ENCODE data around the gene ADARB2. TPM values are rescaled to one million over a fixed set of nuclear protein-coding genes. Genes with fewer than 3 reads are reported as not detected.

ADARB2 gene
- total RNA-seq, 1 donor from 2014 or later, result 0.08 TPM

GRCh38 chr10:1611936-1612550 lies 125.3 kb downstream of the ADARB2 start:
- TF ChIP-seq CTCF (IDR thresholded peaks at IDR 0.05; ENCODE audit: insufficient read depth, low read length, poor library complexity, severe bottlenecking), result no peak
- H3K4me3 ChIP-seq (ENCODE audit: low read depth, low read length), result no peak overlapping the region
- DNase-seq (ENCODE audit: low read depth), result no peak
- H3K36me3 ChIP-seq (ENCODE audit: control insufficient read depth, insufficient read depth, low read length), result no peaks in the 10 kb centered on the region
- H3K27me3 ChIP-seq (ENCODE audit: control insufficient read depth, insufficient read depth, low read length), result peaks cover 18% of the 10 kb centered on the region

GRCh38 chr10:1610986-1611770 lies 126.1 kb downstream of the ADARB2 start:
- no peak for TF ChIP-seq CTCF (IDR thresholded peaks at IDR 0.05; ENCODE audit: insufficient read depth, low read length, poor library complexity, severe bottlenecking)

GRCh38 chr10:1609648-1609970 lies 127.7 kb downstream of the ADARB2 start:
- peaks cover 18% of the 10 kb centered on the region for H3K27me3 ChIP-seq (ENCODE audit: control insufficient read depth, insufficient read depth, low read length)
- no peaks in the 10 kb centered on the region for H3K36me3 ChIP-seq (ENCODE audit: control insufficient read depth, insufficient read depth, low read length)
- no peak overlapping the region for H3K4me3 ChIP-seq (ENCODE audit: low read depth, low read length)
- no peak for DNase-seq (ENCODE audit: low read depth)
- no peak for TF ChIP-seq CTCF (IDR thresholded peaks at IDR 0.05; ENCODE audit: insufficient read depth, low read length, poor library complexity, severe bottlenecking)

More at GRCh38 chr10:1610986-1611770, 126.1 kb downstream of the ADARB2 start:
- no peak for DNase-seq (ENCODE audit: low read depth)
- no peak overlapping the region for H3K4me3 ChIP-seq (ENCODE audit: low read depth, low read length)
- peaks cover 18% of the 10 kb centered on the region for H3K27me3 ChIP-seq (ENCODE audit: control insufficient read depth, insufficient read depth, low read length)
- H3K36me3 ChIP-seq (ENCODE audit: control insufficient read depth, insufficient read depth, low read length), result no peaks in the 10 kb centered on the region

GRCh38 chr10:1608851-1609647 lies 128.3 kb downstream of the ADARB2 start:
- no peak for TF ChIP-seq CTCF (IDR thresholded peaks at IDR 0.05; ENCODE audit: insufficient read depth, low read length, poor library complexity, severe bottlenecking)
- Histone ChIP-seq H3K4me3 (ENCODE audit: low read depth, low read length) (no peak overlapping the region), H3K36me3 (ENCODE audit: control insufficient read depth, insufficient read depth, low read length) (no peaks in the 10 kb centered on the region), H3K27me3 (ENCODE audit: control insufficient read depth, insufficient read depth, low read length) (peaks cover 18% of the 10 kb centered on the region)
- DNase-seq (ENCODE audit: low read depth), result no peak

GRCh38 chr10:1608408-1608807 lies 128.9 kb downstream of the ADARB2 start:
- H3K36me3 ChIP-seq (ENCODE audit: control insufficient read depth, insufficient read depth, low read length), result no peaks in the 10 kb centered on the region
- H3K4me3 ChIP-seq (ENCODE audit: low read depth, low read length), result no peak overlapping the region
- peaks cover 18% of the 10 kb centered on the region for H3K27me3 ChIP-seq (ENCODE audit: control insufficient read depth, insufficient read depth, low read length)
- TF ChIP-seq CTCF (IDR thresholded peaks at IDR 0.05; ENCODE audit: insufficient read depth, low read length, poor library complexity, severe bottlenecking), result no peak
- DNase-seq (ENCODE audit: low read depth), result no peak

Measured in kidney epithelial cell (primary cell).